Measurements from ENCODE around the gene UGT1A4. TPM values are rescaled to one million over a fixed set of nuclear protein-coding genes. Genes with fewer than 3 reads are reported as not detected.

Gene UGT1A4
- total RNA-seq, 4 donors from 2014 or later, result not detected

- DNase-seq (ENCODE audit: low spot score), result no peak
- no peak for ATAC-seq (ENCODE audit: low FRiP score)
- TF ChIP-seq CTCF (IDR thresholded peaks at IDR 0.05), result no peak
Measured at GRCh38 chr2:233803292-233803911, 84.9 kb downstream of the UGT1A4 start.

- DNase-seq (ENCODE audit: low spot score), result no peak
- TF ChIP-seq CTCF (IDR thresholded peaks at IDR 0.05), result no peak
- ATAC-seq (ENCODE audit: low FRiP score), result no peak
Measured at GRCh38 chr2:233803994-233804393, 85.5 kb downstream of the UGT1A4 start.

GRCh38 chr2:233807215-233807865 is 88.8 kb downstream of the UGT1A4 start:
- DNase-seq (ENCODE audit: low spot score), result no peak
- TF ChIP-seq CTCF (IDR thresholded peaks at IDR 0.05), result no peak
- ATAC-seq (ENCODE audit: low FRiP score), result no peak

- no peak for TF ChIP-seq CTCF (IDR thresholded peaks at IDR 0.05)
- DNase-seq (ENCODE audit: low spot score), result no peak
- ATAC-seq (ENCODE audit: low FRiP score), result no peak
Measured at GRCh38 chr2:233807966-233808935, 89.7 kb downstream of the UGT1A4 start.

GRCh38 chr2:233810385-233810784 is 91.8 kb downstream of the UGT1A4 start:
- TF ChIP-seq CTCF (IDR thresholded peaks at IDR 0.05), result no peak
- no peak for ATAC-seq (ENCODE audit: low FRiP score)
- no peak for DNase-seq (ENCODE audit: low spot score)

GRCh38 chr2:233811087-233811486 is 92.6 kb downstream of the UGT1A4 start:
- DNase-seq (ENCODE audit: low spot score), result peak; percentile 14

More at GRCh38 chr2:233811087-233811486, 92.6 kb downstream of the UGT1A4 start:
- ATAC-seq (ENCODE audit: low FRiP score), result no peak
- no peak for TF ChIP-seq CTCF (IDR thresholded peaks at IDR 0.05)
